Mucosa of descending colon (tissue), 3 donors: ENCODE results near the gene PPP1R1B. TPM values are rescaled to one million over a fixed set of nuclear protein-coding genes. Genes with fewer than 3 reads are reported as not detected.

ENCODE experiments used
- ATAC-seq: fragments of 200-7000 bp; cut with Tn5 transposase; one replicate; pipeline ENCODE4 v1.9.1; 2020; ENCODE audit warnings: mild to moderate bottlenecking, moderate library complexity
- DNase-seq, 3 donors: peaks; one replicate each; pipeline ENCODE4 v3.0.0-alpha.2; 2020
- H3K36me3 ChIP-seq: fragments of 200-600 bp; one replicate; pipeline ENCODE4 v1.8.0; 2021; ENCODE audit warnings: low read depth, mild to moderate bottlenecking
- H3K4me1 ChIP-seq: fragments of 200-600 bp; one replicate; pipeline ENCODE4 v1.8.0; 2021; ENCODE audit warnings: low read depth, mild to moderate bottlenecking
- H3K4me3 ChIP-seq: fragments of 200-600 bp; one replicate; pipeline ENCODE4 v1.8.0; 2021; ENCODE audit warnings: mild to moderate bottlenecking
- H3K9me3 ChIP-seq: fragments of 200-600 bp; one replicate; pipeline ENCODE4 v1.8.0; 2021; ENCODE audit warnings: mild to moderate bottlenecking
- CTCF ChIP-seq: fragments of 200-600 bp; IDR thresholded peaks from one replicate; pipeline ENCODE4 v1.8.0; 2022; ENCODE audit warnings: antibody characterized with exemption, mild to moderate bottlenecking
- intact Hi-C, 2 donors: fragments of 100-400 bp; cut with DNase I in 1 of 2; cut with micrococcal nuclease in 1 of 2; formaldehyde crosslinking; loops; one replicate each; pipeline versions ENCODE4 v1.11.0 to v1.11.1; 2022; cut with DNase I, micrococcal nuclease
- total RNA-seq, 3 donors: library from RNA; stranded (reverse); fragmentation: NEBNext Ultra II Directional in 2 of 3; extraction: Animal tissue kit (Norgen Biotek cat#: 25700) in 2 of 3; gene quantifications; one replicate each; pipeline versions ENCODE4 v1.2.1 to v1.2.4, GENCODE V29; 2021 to 2023
- donor health status: DM: no; HTN: no; CAD: no; lungs with moderate emphysema.
- donor health status: DM: no; HTN: no; CAD: no.
- donor health status: DM: no; HTN: yes; CAD: no.

Gene PPP1R1B
- total RNA-seq, 3 donors from 2014 or later: 108 to 362 (median 356) TPM

- intact Hi-C loops: no loop called here
Observed at GRCh38 chr17:39595928-39596510, 30.7 kb upstream of the PPP1R1B start.

GRCh38 chr17:39596543-39597267 is 30.0 kb upstream of the PPP1R1B start:
- DNase-seq (no peak), ATAC-seq (no peak)
- no peak for TF ChIP-seq CTCF
- H3K4me1 ChIP-seq: peaks cover 7% of the 10 kb centered on the region
- no peak overlapping the region for H3K4me3 ChIP-seq
- intact Hi-C loops: no loop called here
- no peaks in the 10 kb centered on the region for H3K36me3 ChIP-seq
- H3K9me3 ChIP-seq: no peaks in the 10 kb centered on the region

More at GRCh38 chr17:39595928-39596510, 30.7 kb upstream of the PPP1R1B start:
- TF ChIP-seq CTCF: no peak
- ATAC-seq: no peak
- H3K36me3 ChIP-seq: no peaks in the 10 kb centered on the region
- DNase-seq: no peak
- H3K4me3 ChIP-seq: no peak overlapping the region
- peaks cover 7% of the 10 kb centered on the region for H3K4me1 ChIP-seq
- H3K9me3 ChIP-seq: no peaks in the 10 kb centered on the region

DNA sequence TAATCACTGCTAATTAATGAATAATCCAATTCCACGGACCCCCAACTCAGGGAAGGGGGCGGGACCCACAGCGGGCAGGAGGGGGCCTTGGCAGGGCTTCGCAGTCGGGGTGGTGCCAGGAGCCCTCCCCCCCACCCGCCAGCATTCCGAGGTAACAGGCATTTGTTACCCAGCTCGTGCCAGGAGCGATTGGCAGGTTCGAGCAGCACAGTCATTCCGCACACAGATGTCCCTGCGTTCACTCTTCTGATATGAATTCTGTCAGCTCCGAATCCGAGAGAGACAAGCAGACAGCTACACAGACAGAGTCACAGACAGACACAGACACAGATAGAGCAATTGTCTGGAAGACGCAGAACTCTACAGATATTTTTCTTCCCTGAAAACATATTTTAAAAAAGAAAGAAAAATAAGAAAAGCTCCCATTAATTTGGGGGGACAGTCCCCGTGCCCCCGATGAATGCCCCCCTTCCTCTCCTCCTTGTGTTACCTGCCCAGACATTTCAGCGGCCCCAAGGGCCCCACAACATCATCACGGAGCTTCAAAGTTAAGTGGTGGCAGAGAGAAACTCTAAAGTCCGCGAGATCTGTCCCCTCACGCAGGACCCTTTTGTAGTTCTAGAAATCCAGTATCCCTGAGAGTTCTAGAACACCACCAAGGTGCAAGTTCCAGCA is 29.2 kb upstream of the PPP1R1B start:
- no peak for ATAC-seq
- Histone ChIP-seq H3K4me1 (peaks cover 7% of the 10 kb centered on the region), H3K36me3 (no peaks in the 10 kb centered on the region), H3K4me3 (no peak overlapping the region), H3K9me3 (no peaks in the 10 kb centered on the region)
- intact Hi-C loops: no loop called here
- no peak for DNase-seq
- TF ChIP-seq CTCF: no peak

DNA sequence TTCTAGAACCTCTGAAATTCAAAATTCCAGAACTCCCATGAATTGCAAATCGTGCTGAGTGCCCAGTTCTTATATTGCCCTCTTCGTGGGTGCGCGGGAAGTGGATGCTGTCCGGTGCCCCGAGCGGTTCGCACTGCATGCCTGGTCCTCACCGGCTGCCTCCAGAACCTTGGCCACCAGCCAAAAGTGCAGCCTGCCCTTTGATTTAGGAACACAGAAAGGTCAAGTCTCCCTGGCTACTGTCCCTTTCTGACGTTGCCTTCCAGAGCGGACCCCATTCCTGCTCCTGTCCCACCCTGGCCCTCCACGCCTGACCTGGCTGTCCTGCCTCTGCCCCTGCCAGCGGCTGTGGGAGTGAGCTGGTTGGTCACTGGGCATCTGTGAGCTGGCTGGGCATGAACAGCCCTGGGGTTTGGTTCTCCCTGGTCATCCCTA is 28.7 kb upstream of the PPP1R1B start:
- ATAC-seq (no peak), DNase-seq (no peak)
- intact Hi-C loops: no loop called here
- Histone ChIP-seq H3K4me1 (peaks cover 7% of the 10 kb centered on the region), H3K4me3 (no peak overlapping the region), H3K36me3 (no peaks in the 10 kb centered on the region), H3K9me3 (no peaks in the 10 kb centered on the region)
- TF ChIP-seq CTCF: no peak

DNA sequence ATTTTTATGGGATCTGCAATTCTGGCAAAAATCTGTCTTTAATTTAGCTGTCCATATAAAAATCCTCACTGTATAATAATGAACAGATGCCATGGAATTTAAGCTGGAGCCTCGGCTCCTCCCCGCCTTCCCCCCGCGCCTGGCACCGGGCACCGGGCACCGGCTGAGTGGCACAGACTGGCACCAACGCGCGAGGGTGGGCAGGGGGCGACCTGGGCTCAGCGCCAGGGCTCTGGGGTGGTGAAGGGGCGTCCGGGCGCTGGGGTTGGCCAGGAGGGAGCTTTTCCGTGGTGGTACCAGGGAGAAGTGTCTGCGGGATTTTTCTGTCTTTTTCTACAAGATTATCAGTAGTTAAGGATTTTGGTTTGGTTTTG is 28.1 kb upstream of the PPP1R1B start:
- no peak for ATAC-seq
- Histone ChIP-seq H3K4me1 (peaks cover 7% of the 10 kb centered on the region), H3K36me3 (no peaks in the 10 kb centered on the region), H3K9me3 (no peaks in the 10 kb centered on the region), H3K4me3 (no peak overlapping the region)
- no peak for TF ChIP-seq CTCF
- intact Hi-C loops: no loop called here
- no peak for DNase-seq
